OCI-M2 (cell line): ENCODE measurements around the gene BRAF.
"Not testable (repeated sequence)": the region's sequence is repeated elsewhere in the genome, so short reads cannot be mapped to it uniquely, and the experiment has no call there.

Experiments used
- DNase-seq: peaks from one replicate; lab custom pipeline; 2025; ENCODE audit not compliant: unreplicated experiment; lab: John Stamatoyannopoulos, UW

Gene BRAF

DNA sequence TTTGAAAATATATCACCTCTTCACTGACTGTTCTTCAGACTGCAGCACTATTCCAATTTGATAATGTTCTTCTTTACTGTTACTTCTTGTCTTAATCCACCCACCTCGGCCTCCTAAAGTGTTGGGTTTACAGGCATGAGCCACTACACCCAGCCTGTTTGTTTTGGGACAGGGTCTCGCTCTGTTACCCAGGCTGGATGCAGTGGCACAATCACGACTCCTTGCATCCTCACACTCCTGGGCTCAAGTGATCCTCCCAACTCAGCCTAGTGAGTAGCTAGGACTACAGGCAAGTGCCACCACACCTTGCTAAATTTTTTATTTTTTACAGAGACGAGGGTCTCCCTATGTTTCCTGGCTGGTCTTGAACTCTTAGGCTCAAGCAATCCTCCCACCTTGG lies 150.4 kb downstream of the BRAF start:
- no peak for DNase-seq

DNA sequence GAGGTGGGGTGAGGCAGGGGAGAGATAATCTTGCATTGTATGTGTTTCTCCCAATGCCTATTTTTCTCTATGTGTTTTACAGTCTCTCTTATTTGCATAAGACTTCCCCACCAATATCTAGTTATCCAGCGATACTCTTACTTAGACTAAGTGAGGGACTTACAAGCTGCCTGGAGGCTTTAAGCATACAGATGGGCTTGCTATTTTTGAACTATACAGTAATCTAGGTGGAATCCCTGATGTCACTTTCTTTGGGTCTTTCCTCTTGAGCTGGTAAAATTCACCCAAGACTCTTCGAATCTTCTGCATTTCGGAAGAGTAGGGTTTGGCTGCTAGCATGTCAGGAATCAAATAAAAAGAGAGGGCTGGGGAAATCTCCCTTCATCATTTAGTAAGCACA lies 151.6 kb downstream of the BRAF start:
- DNase-seq, result no peak

GRCh38 chr7:140771826-140772225 lies 152.9 kb downstream of the BRAF start:
- DNase-seq, result no peak

- no peak for DNase-seq
Measured at GRCh38 chr7:140769852-140770251, 154.9 kb downstream of the BRAF start.

DNA sequence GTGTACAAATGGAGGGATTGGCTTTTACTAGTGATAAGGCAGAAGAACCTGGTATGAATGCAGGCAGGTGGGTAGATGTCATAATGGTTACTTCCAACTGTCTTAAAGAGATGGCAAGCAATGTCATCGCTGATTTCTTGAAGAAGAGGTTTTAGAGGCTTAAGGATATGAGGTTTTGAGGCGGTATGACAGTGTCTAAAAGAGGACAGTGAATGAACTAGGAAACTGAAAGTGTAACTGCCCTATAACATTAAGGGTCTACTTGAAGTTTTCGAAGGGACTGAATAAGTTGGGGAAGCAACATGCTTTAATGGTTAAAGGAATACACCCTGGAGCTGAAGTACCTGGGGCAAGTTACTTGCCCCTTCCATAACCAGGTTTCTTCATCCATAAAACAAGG lies 157.3 kb downstream of the BRAF start:
- no peak for DNase-seq

GRCh38 chr7:140765441-140765840 lies 159.3 kb downstream of the BRAF start:
- DNase-seq, result not testable (repeated sequence)

DNA sequence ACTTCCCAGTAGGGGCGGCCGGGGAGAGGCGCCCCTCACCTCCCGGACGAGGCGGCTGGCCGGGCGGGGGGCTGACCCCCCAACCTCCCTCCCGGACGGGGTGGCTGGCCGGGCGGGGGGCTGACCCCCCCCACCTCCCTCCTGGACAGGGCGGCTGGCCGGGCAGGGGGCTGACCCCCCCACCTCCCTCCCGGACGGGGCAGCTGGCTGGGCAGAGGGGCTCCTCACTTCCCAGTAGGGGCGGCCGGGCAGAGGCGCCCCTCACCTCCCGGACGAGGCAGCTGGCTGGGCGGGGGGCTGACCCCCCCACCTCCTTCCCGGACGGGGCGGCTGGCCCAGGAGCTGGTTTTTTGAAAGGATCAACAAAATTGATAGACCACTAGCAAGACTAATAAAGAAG lies 161.6 kb downstream of the BRAF start:
- DNase-seq, result not testable (repeated sequence)

- not testable (repeated sequence) for DNase-seq
Measured at GRCh38 chr7:140761375-140761774, 163.4 kb downstream of the BRAF start.

DNA sequence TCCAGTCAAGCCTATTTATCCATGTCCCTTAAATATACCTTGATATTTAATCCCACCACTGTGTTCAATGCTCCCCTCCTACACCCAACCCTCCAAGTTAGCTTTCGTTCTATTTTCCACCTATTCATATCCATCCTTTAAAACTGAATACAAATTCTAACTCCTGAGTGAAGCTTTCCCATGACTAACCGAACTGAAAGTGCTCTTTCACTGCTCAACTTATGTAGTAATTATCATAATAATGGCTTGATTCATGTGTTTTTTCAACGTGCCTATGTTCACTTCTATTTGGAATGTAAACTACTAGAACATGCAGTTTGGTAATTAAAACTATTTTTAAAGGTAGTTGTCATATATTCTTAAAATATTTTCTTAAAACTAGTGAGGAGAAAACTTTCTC lies 170.2 kb downstream of the BRAF start:
- no peak for DNase-seq

DNA sequence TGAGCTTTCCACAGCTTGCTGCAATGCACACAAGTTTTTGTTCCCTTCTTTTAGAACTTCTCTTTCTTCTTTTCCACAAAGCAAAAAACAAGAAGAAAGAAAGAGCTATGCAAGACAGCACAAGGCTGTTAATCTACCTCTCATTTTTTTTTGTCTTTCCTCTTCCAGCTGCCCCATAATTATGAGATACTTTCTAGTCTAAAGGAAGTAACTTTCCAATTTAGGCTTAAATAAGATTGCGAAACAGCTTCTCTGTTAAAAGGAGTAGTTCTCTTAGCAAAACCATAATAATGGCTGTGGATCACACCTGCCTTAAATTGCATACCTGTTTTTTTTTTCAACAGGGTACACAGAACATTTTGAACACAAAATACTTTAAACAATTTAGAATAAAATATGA lies 172.2 kb downstream of the BRAF start:
- no peak for DNase-seq

DNA sequence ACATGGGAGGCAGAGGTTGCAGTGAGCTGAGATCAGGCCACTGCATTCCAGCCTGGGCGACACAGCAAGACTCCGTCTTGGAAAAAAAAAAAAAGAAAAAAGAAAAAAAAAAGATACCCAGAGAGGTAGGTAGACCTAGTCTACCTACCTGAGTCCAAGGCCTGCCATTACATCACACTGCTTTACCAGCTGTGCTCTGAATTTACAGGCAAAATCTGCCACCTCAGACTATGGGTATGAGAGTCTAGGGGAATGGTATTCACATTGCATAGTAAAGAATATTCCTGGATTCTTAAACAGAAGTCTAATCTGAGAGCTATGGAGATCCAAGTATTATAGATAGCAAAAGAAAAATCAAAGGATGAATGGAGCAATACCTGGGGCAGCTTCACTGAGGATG lies 178.0 kb downstream of the BRAF start:
- DNase-seq, result no peak

- DNase-seq, result no peak
Measured at GRCh38 chr7:140745266-140746058, 179.3 kb downstream of the BRAF start.

DNA sequence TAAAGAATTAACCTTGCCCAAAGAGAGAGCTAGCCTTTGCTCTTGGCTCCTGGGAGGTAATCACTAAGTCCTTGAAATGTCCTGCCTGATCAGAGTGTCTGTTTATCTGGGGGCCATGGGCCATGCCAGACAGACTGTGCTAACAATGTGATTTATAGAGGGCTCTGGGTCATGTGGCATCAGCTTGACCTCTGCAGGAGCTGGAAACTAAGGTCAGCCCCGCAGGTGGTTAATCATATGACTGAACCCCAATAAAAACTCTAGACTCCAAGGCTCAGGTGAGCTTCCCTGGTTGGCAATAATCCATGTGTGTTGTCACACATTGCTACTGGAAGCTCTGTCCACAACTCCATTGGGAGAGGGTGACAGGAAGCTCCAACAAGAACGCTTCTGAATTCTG lies 180.7 kb downstream of the BRAF start:
- no peak for DNase-seq

DNA sequence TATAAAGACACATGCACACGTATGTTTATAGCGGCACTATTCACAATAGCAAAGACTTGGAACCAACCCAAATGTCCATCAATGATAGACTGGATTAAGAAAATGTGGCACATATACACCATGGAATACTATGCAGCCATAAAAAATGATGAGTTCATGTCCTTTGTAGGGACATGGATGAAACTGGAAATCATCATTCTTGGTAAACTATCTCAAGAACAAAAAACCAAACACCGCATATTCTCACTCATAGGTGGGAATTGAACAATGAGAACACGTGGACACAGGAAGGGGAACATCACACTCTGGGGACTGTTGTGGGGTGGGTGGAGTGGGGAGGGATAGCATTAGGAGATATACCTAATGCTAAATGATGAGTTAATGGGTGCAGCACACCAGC lies 181.5 kb downstream of the BRAF start:
- not testable (repeated sequence) for DNase-seq

DNA sequence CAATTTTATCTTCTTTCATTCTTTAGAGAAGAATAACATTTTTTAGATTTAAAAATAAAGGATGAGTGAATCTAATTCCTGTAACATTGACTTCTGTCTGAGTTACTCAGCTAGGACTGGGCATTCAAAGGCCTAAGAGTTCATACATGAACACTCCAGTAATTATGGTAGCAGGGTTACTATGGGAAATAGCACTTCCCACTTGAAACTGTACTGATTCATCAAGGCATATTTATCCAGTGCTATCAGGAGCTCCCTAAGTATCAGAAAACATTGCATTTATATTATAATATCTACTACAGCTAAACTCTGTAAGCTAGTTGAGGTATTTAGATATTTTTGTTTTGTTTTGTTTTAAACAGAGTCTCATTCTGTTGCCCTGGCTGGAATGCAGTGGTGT lies 186.4 kb downstream of the BRAF start:
- no peak for DNase-seq

- no peak for DNase-seq
Measured at GRCh38 chr7:140734729-140735128, 190.0 kb downstream of the BRAF start.

GRCh38 chr7:140734096-140734495 lies 190.6 kb downstream of the BRAF start:
- no peak for DNase-seq

DNA sequence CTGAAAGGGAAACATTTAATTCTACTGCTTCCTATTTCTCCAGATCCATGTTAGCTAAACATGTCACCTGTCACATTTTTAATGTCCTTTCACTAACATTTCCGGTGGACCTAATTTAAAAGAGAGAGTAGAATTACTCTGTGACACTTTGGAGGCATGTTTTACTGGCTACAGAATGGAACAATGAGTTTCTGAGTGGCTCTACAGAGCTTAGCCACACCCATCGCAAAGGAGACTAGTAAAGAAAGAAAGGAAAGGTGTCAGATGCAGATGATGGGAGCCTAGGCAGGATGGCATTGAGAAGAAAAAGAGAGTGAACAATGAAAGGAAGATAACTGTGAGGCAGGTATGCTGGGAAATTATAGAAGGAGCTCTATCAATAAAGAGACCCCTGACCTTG lies 192.3 kb downstream of the BRAF start:
- DNase-seq, result no peak

GRCh38 chr7:140726281-140726680 lies 198.4 kb downstream of the BRAF start:
- DNase-seq, result no peak

GRCh38 chr7:140724706-140725105 lies 200.0 kb downstream of the BRAF start:
- DNase-seq, result no peak

DNA sequence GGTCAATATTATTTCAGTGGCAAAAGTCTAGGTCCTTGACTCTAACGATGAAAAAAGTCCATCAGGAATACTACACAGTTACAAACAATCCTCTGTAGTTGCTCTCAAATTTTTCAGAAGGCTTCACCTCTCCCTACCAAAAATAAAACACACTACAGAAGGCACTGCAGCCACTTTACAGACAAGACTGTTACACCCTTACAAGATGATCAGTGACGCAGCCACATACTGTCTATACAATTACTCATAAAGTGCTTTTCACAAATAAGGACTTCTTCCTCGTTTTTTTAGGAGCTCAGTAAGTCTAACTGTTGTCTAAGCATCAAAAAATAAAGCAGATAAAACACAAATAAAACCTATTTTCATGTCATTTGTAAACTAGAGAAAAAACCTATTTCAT lies 201.2 kb downstream of the BRAF start:
- no peak for DNase-seq

- no peak for DNase-seq
Measured at GRCh38 chr7:140723006-140723405, 201.7 kb downstream of the BRAF start.

DNA sequence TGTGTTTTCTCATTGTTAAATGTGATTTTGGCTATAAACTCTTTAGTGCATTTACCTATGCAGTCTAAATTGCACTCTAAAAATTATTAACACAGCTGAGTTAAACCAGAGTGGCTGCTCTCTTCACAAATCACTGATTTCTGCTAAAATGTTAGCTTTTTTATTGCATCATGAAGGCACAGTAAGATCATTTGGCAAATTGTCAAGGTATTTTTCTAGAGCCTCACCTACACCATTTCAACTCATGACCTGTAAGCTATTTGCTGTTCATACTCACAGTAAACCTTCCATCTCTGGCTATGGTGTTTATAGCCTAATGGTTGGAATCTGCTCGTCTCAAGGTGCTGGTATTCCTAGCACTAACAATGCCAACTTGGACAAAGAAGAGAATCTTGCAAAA lies 202.5 kb downstream of the BRAF start:
- DNase-seq, result no peak
